Activated CD8-positive, alpha-beta memory T cell treated with anti-CD3 and anti-CD28 coated beads, Interleukin-2, amount 10 ng/mL, durations not matched to agents 7 days and 5 days (primary cell): Measurements from ENCODE around the gene TNNC1. TPM values are rescaled to one million over a fixed set of nuclear protein-coding genes. Genes with fewer than 3 reads are reported as not detected.

Experiments
- ATAC-seq: fragments of 150-1000 bp; cut with Tn5 transposase; one replicate; pipeline ENCODE4 v1.10.0; 2021; ENCODE audit warnings: moderate library complexity
- CTCF ChIA-PET: fragments of 350-600 bp; sonication (Branson Sonifier 250); formaldehyde crosslinking; loops from one replicate; lab custom pipeline; 2021; ENCODE audit warnings: antibody characterized with exemption; lab: Charles Lee
- DNase-seq: peaks from one replicate; pipeline ENCODE4 v3.0.0-alpha.2; 2020
- H3K27ac Mint-ChIP-seq: one replicate; pipeline ENCODE4 v1.8.0; 2021; ENCODE audit warnings: mild to moderate bottlenecking, mixed read lengths
- H3K27me3 Mint-ChIP-seq: one replicate; pipeline ENCODE4 v1.8.0; 2021; ENCODE audit warnings: mixed read lengths
- H3K36me3 Mint-ChIP-seq: one replicate; pipeline ENCODE4 v1.8.0; 2021; ENCODE audit warnings: mild to moderate bottlenecking, mixed read lengths
- H3K4me1 Mint-ChIP-seq: one replicate; pipeline ENCODE4 v1.8.0; 2021; ENCODE audit warnings: mixed read lengths
- H3K4me3 Mint-ChIP-seq: one replicate; pipeline ENCODE4 v1.8.0; 2021; ENCODE audit warnings: mild to moderate bottlenecking, moderate library complexity, mixed read lengths
- H3K9me3 Mint-ChIP-seq: one replicate; pipeline ENCODE4 v1.8.0; 2022; ENCODE audit warnings: low read depth, mixed read lengths
- total RNA-seq, 2 experiments: library from RNA; stranded (reverse); gene quantifications; one replicate each; pipeline ENCODE4 v1.2.3, GENCODE V29; 2021

TNNC1 gene
- total RNA-seq, 2 experiments from 2014 or later = 1.4 to 2.6 TPM

GRCh38 chr3:52433328-52433995 is 20.4 kb downstream of the TNNC1 start:
- DNase-seq (no peak), ATAC-seq (no peak)
- peaks cover 11% of the 10 kb centered on the region for H3K4me1 Mint-ChIP-seq
- H3K4me3 Mint-ChIP-seq = no peak overlapping the region
- CTCF ChIA-PET = interaction anchor here (0.8 to 4.5 kb wide), 2 partner anchors 13 to 18 kb away, joined by 3 to 56 read pairs; partner anchors contain the start of gene SEMA3G
- no peaks in the 10 kb centered on the region for H3K9me3 Mint-ChIP-seq
- peaks cover under 1% of the 10 kb centered on the region for H3K27me3 Mint-ChIP-seq
- no peaks in the 10 kb centered on the region for H3K36me3 Mint-ChIP-seq
- peak overlapping the region; percentile 20 for H3K27ac Mint-ChIP-seq

DNA sequence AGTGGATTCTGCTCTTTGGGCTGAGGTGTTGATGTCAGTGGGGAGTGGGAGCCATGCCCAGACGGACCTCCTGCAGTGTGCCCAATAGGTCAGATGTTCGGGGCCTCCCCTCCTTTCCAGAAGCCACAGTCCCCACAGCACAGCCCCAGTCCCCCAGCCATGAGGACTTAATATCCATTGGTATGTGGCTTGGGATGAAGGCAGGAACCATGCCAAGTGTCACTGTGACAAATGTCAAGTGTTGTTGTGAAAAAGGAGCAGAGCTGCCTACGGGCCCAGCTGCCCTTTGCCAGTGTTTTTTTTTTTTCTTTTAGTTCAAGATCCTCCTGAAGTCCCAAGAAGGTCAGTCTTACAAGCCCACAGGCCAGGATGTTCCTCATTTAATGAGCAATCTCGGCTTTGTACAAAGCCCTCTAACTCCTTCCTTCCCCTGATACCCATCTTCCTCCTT is 21.1 kb downstream of the TNNC1 start:
- H3K4me3 Mint-ChIP-seq = no peak overlapping the region
- H3K4me1 Mint-ChIP-seq = peaks cover 11% of the 10 kb centered on the region
- DNase-seq = no peak
- ATAC-seq = no peak
- H3K9me3 Mint-ChIP-seq = no peaks in the 10 kb centered on the region
- no peaks in the 10 kb centered on the region for H3K36me3 Mint-ChIP-seq
- CTCF ChIA-PET = interaction anchor here (0.8 to 4.5 kb wide), 2 partner anchors 14 to 17 kb away, joined by 3 to 56 read pairs; partner anchors contain the start of gene SEMA3G
- peaks cover 2% of the 10 kb centered on the region for H3K27me3 Mint-ChIP-seq
- peak overlapping the region; percentile 20 for H3K27ac Mint-ChIP-seq

GRCh38 chr3:52432225-52432624 is 21.6 kb downstream of the TNNC1 start:
- no peak overlapping the region for H3K4me3 Mint-ChIP-seq
- ATAC-seq (peak; percentile 35), DNase-seq (no peak)
- CTCF ChIA-PET = interaction anchor here (4.5 kb wide), 1 partner anchor 14 kb away, joined by 56 read pairs; the partner anchor contains the start of gene SEMA3G
- no peak overlapping the region for H3K27ac Mint-ChIP-seq
- no peaks in the 10 kb centered on the region for H3K36me3 Mint-ChIP-seq
- H3K27me3 Mint-ChIP-seq = peaks cover 2% of the 10 kb centered on the region
- H3K4me1 Mint-ChIP-seq = peaks cover 11% of the 10 kb centered on the region
- no peaks in the 10 kb centered on the region for H3K9me3 Mint-ChIP-seq

GRCh38 chr3:52431459-52432223 is 22.2 kb downstream of the TNNC1 start:
- Mint-ChIP-seq H3K4me1 (peaks cover 11% of the 10 kb centered on the region), H3K27ac (no peak overlapping the region), H3K36me3 (no peaks in the 10 kb centered on the region), H3K4me3 (no peak overlapping the region), H3K27me3 (peaks cover 2% of the 10 kb centered on the region), H3K9me3 (no peaks in the 10 kb centered on the region)
- ATAC-seq = no peak
- CTCF ChIA-PET = interaction anchor here (0.9 to 4.5 kb wide), 2 partner anchors 15 to 92 kb away, joined by 3 to 56 read pairs; partner anchors contain the start of gene SEMA3G
- no peak for DNase-seq

GRCh38 chr3:52430416-52430810 is 23.4 kb downstream of the TNNC1 start:
- CTCF ChIA-PET = interaction anchor here (0.9 to 4.5 kb wide), 2 partner anchors 16 to 91 kb away, joined by 3 to 56 read pairs; partner anchors contain the start of gene SEMA3G
- no peak overlapping the region for H3K4me3 Mint-ChIP-seq
- H3K4me1 Mint-ChIP-seq = peaks cover 11% of the 10 kb centered on the region
- peaks cover 2% of the 10 kb centered on the region for H3K27me3 Mint-ChIP-seq
- no peaks in the 10 kb centered on the region for H3K36me3 Mint-ChIP-seq
- H3K9me3 Mint-ChIP-seq = no peaks in the 10 kb centered on the region
- DNase-seq = no peak
- H3K27ac Mint-ChIP-seq = no peak overlapping the region
- no peak for ATAC-seq

- Mint-ChIP-seq H3K27ac (no peak overlapping the region), H3K4me3 (no peak overlapping the region), H3K9me3 (no peaks in the 10 kb centered on the region), H3K27me3 (peaks cover 2% of the 10 kb centered on the region), H3K4me1 (peaks cover 11% of the 10 kb centered on the region), H3K36me3 (no peaks in the 10 kb centered on the region)
- no peak for ATAC-seq
- CTCF ChIA-PET = interaction anchor here (1.2 to 5.6 kb wide), 7 partner anchors 11 to 142 kb away, joined by 3 to 105 read pairs (median 14); partner anchors contain the start of genes NISCH, SEMA3G and TNNC1
- no peak for DNase-seq
Measured at GRCh38 chr3:52429779-52430415, 23.9 kb downstream of the TNNC1 start.

- ATAC-seq (no peak), DNase-seq (no peak)
- CTCF ChIA-PET = interaction anchor here (1.2 to 5.6 kb wide), 8 partner anchors 10 to 143 kb away, joined by 3 to 105 read pairs (median 12); partner anchors contain the start of genes NISCH, SEMA3G and TNNC1
- Mint-ChIP-seq H3K36me3 (no peaks in the 10 kb centered on the region), H3K27me3 (peaks cover 2% of the 10 kb centered on the region), H3K4me1 (peaks cover 11% of the 10 kb centered on the region), H3K4me3 (no peak overlapping the region), H3K9me3 (no peaks in the 10 kb centered on the region), H3K27ac (no peak overlapping the region)
Measured at GRCh38 chr3:52429031-52429430, 24.8 kb downstream of the TNNC1 start.

GRCh38 chr3:52428151-52429005 is 25.5 kb downstream of the TNNC1 start:
- peak; percentile 71 for ATAC-seq
- Mint-ChIP-seq H3K9me3 (no peaks in the 10 kb centered on the region), H3K27me3 (peaks cover 2% of the 10 kb centered on the region), H3K4me1 (peaks cover 11% of the 10 kb centered on the region), H3K36me3 (no peaks in the 10 kb centered on the region), H3K27ac (no peak overlapping the region), H3K4me3 (no peak overlapping the region)
- peak; percentile 55 for DNase-seq
- CTCF ChIA-PET = interaction anchor here (0.6 to 5.6 kb wide), 10 partner anchors 9 to 330 kb away, joined by 3 to 105 read pairs (median 8); partner anchors contain the start of genes NISCH, SEMA3G and TNNC1

DNA sequence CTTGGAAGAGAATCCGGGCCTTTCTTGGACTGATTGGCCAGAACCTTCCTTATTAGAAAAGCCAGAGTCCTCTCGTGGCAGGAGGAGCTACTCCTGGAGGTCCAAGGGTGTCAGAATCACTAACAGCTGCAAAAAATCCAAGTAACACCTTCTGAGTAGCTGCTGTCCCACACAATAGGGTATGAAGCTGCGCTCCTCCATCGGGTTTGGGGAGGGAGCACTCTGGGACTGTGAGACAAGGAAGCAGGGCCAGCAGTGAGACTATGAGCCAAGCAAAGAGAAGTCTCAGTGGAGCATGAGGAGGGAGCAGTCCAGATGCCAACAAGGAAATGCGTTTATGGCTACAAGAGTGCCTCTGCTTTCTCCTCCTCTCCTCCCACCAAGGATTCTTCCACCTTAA is 30.7 kb downstream of the TNNC1 start:
- no peaks in the 10 kb centered on the region for H3K27me3 Mint-ChIP-seq
- H3K36me3 Mint-ChIP-seq = peaks cover 2% of the 10 kb centered on the region
- no peak overlapping the region for H3K27ac Mint-ChIP-seq
- no peak for DNase-seq
- no peaks in the 10 kb centered on the region for H3K9me3 Mint-ChIP-seq
- H3K4me3 Mint-ChIP-seq = no peak overlapping the region
- H3K4me1 Mint-ChIP-seq = no peaks in the 10 kb centered on the region
- CTCF ChIA-PET = interaction anchor here (1.3 kb wide), 1 partner anchor 23 kb away, joined by 3 read pairs; no protein-coding TSS in a partner anchor
- no peak for ATAC-seq

GRCh38 chr3:52422669-52423068 is 31.2 kb downstream of the TNNC1 start:
- no peak overlapping the region for H3K27ac Mint-ChIP-seq
- H3K9me3 Mint-ChIP-seq = no peaks in the 10 kb centered on the region
- no peak for ATAC-seq
- H3K4me3 Mint-ChIP-seq = no peak overlapping the region
- H3K4me1 Mint-ChIP-seq = peaks cover under 1% of the 10 kb centered on the region
- no peaks in the 10 kb centered on the region for H3K27me3 Mint-ChIP-seq
- CTCF ChIA-PET = interaction anchor here (1.3 kb wide), 1 partner anchor 24 kb away, joined by 3 read pairs; no protein-coding TSS in a partner anchor
- DNase-seq = no peak
- H3K36me3 Mint-ChIP-seq = peaks cover 2% of the 10 kb centered on the region

DNA sequence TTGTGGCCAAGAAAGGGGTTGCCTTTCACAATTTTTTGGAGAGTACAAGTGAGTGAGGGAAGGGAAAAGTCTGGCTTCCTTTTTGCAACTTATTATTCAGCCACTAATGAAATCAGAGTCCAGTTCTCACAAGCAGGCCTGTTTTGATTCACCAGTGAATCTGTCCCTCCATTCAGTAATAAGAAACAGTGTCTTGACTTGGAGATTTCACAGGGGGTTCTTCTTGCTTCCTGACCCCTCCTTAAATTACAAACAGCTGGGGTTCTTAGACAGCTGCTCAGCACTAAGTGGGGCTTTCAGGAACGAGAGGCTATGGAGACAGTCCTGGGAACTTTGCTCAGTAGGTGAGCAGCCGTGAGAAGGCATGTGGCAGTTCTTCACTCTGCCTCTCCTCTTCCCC is 33.5 kb downstream of the TNNC1 start:
- no peak for DNase-seq
- no peak overlapping the region for H3K27ac Mint-ChIP-seq
- no peaks in the 10 kb centered on the region for H3K9me3 Mint-ChIP-seq
- no peaks in the 10 kb centered on the region for H3K27me3 Mint-ChIP-seq
- CTCF ChIA-PET = interaction anchor here (0.8 to 1.4 kb wide), 4 partner anchors 8 to 151 kb away, joined by 3 to 9 read pairs (median 4); no protein-coding TSS in a partner anchor
- no peak for ATAC-seq
- peaks cover 8% of the 10 kb centered on the region for H3K36me3 Mint-ChIP-seq
- H3K4me3 Mint-ChIP-seq = no peak overlapping the region
- peaks cover 1% of the 10 kb centered on the region for H3K4me1 Mint-ChIP-seq

DNA sequence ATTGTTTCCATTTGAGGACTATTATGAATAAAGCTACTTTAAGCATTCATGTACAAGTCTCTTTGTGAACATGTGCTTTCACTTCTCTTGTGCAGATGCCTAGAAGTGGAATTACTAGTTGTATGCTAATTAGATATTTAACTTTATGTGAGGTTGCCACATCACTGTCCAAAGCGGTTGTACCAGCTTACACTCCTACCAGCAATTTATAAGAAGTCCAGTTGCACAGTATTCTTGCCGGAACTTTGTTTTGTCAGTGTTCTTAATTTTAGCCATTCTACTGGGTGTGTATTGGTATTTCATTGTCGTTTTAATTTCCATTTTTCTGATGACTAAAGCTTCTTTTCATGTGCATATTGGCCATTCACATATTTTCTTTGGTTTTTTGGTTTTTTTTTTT is 38.0 kb downstream of the TNNC1 start:
- Mint-ChIP-seq H3K27ac (no peak overlapping the region), H3K27me3 (no peaks in the 10 kb centered on the region), H3K9me3 (no peaks in the 10 kb centered on the region), H3K4me1 (peaks cover 22% of the 10 kb centered on the region), H3K36me3 (peaks cover 12% of the 10 kb centered on the region), H3K4me3 (no peak overlapping the region)
- CTCF ChIA-PET = interaction anchor here (0.6 to 1.4 kb wide), 6 partner anchors 9 to 574 kb away, joined by 3 to 4 read pairs (median 3); no protein-coding TSS in a partner anchor
- ATAC-seq (no peak), DNase-seq (no peak)
